ENCODE measurements around the gene SH3BP4. TPM values are rescaled to one million over a fixed set of nuclear protein-coding genes. Genes with fewer than 3 reads are reported as not detected.

SH3BP4 gene
- total RNA-seq, 4 donors from 2014 or later = 7.5 to 24.9 (median 19.5) TPM

DNA sequence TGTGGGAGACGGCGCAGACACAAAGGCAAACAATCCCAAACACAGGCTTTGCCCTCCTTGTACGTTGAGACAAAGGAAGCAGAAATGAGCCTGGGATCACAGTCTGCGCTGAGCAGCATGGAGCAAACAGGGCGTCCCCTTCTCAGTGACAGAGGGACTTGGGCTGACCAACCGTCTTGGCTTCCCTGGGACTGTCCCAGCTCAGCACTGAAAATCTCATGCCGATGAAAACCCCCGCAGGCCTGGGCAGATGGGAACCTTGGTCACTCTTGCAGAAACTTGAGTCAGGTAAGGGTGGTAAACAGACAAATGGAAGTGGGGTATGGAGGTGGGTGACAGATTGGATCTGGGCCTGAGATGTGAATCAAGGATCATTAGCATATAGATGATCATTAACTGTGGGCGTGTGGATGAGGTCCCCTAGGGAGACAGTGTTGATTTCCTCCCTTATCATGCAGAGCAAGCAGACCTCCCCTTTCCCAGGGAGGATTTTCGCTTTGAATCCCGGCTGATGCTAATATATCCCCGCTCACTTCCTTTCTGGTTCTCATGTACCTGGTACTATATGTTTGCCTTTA is 19.1 kb upstream of the SH3BP4 start:
- no peak for TF ChIP-seq EP300 (IDR thresholded peaks at IDR 0.05; ENCODE audit: low read depth)
- no peak for TF ChIP-seq POLR2AphosphoS5 (IDR thresholded peaks at IDR 0.05)
- TF ChIP-seq, protein P1, sequence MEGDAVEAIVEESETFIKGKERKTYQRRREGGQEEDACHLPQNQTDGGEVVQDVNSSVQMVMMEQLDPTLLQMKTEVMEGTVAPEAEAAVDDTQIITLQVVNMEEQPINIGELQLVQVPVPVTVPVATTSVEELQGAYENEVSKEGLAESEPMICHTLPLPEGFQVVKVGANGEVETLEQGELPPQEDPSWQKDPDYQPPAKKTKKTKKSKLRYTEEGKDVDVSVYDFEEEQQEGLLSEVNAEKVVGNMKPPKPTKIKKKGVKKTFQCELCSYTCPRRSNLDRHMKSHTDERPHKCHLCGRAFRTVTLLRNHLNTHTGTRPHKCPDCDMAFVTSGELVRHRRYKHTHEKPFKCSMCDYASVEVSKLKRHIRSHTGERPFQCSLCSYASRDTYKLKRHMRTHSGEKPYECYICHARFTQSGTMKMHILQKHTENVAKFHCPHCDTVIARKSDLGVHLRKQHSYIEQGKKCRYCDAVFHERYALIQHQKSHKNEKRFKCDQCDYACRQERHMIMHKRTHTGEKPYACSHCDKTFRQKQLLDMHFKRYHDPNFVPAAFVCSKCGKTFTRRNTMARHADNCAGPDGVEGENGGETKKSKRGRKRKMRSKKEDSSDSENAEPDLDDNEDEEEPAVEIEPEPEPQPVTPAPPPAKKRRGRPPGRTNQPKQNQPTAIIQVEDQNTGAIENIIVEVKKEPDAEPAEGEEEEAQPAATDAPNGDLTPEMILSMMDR (IDR thresholded peaks at IDR 0.05) = no peak
- TF ChIP-seq POLR2A (IDR thresholded peaks at IDR 0.05) = no peak
- no peak overlapping the region for H3K27ac ChIP-seq
- H3K4me3 ChIP-seq = no peak overlapping the region
- WGBS, 2 donors (ENCODE audit: low coverage in 1 of 2) = 80 to 87% methylated on average over 9 to 12 of the region's 12 CpGs
- H3K4me1 ChIP-seq = no peaks in the 10 kb centered on the region
- H3K9me3 ChIP-seq = no peaks in the 10 kb centered on the region
- in situ Hi-C loops (cut with MboI; ENCODE audit: low pct_ligation_motif_present in 1 of 4, low pct_unique_long_range_greater_than_20kb in 1 of 4, low sequenced_read_pairs in 3 of 4) (no loop called here), intact Hi-C loops (cut with DNase I; ENCODE audit: low total_unique reads) (no loop called here)
- H3K36me3 ChIP-seq = no peaks in the 10 kb centered on the region
- no peaks in the 10 kb centered on the region for H3K27me3 ChIP-seq
- DNase-seq = no peak

DNA sequence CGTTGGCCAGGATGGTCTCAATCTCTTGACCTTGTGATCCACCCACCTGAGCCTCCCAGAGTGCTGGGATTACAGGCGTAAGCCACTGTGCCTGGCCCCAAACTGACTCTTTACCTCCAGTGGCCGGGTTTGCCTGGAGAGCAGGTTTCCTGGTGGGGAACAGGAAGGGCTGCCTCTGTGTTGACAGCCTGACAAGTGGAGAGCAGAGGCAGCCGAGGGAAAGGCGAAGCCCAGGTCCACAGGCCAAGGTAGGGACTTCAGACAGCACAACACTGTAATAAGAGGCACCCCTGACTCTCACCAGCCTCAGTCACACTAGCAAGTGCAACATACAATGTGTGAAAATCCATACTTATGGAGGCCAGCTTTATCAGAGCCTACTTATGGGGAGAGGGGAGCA is 16.5 kb upstream of the SH3BP4 start:
- intact Hi-C loops (cut with DNase I; ENCODE audit: low total_unique reads) (no loop called here), in situ Hi-C loops (cut with MboI; ENCODE audit: low pct_ligation_motif_present in 1 of 4, low pct_unique_long_range_greater_than_20kb in 1 of 4, low sequenced_read_pairs in 3 of 4) (no loop called here)
- Histone ChIP-seq H3K4me3 (no peak overlapping the region), H3K27me3 (no peaks in the 10 kb centered on the region), H3K27ac (no peak overlapping the region), H3K4me1 (no peaks in the 10 kb centered on the region), H3K9me3 (no peaks in the 10 kb centered on the region), H3K36me3 (no peaks in the 10 kb centered on the region)
- 75 to 80% methylated on average over 1 to 5 of the region's 5 CpGs for WGBS, 2 donors (ENCODE audit: low coverage in 1 of 2)
- DNase-seq = no peak
- TF ChIP-seq EP300 (IDR thresholded peaks at IDR 0.05; ENCODE audit: low read depth) (no peak), POLR2A (IDR thresholded peaks at IDR 0.05) (no peak), POLR2AphosphoS5 (IDR thresholded peaks at IDR 0.05) (no peak)
- TF ChIP-seq, protein P1 (IDR thresholded peaks at IDR 0.05) = no peak

DNA sequence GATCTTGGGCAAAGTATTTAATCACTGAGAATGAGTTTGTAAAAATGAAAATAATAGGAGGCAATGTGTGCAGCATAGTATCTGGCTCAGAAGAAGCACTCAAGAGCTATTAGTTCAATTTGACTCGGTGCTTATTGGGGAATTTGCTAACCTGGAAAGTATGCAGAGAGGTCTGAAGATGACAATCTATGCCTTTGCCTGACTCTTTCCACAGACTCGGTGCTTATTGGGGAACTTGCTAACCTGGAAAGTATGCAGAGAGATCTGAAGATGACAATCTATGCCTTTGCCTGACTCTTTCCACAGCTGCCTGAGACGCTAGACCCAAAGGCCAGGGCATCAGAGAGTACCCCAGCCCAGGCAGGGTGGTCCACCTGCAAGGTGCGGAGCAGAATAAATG is 12.2 kb upstream of the SH3BP4 start:
- Histone ChIP-seq H3K27ac (no peak overlapping the region), H3K9me3 (no peaks in the 10 kb centered on the region), H3K36me3 (no peaks in the 10 kb centered on the region), H3K27me3 (no peaks in the 10 kb centered on the region), H3K4me3 (no peak overlapping the region), H3K4me1 (no peaks in the 10 kb centered on the region)
- 80 to 82% methylated on average over 1 to 4 of the region's 4 CpGs for WGBS, 2 donors (ENCODE audit: low coverage in 1 of 2)
- TF ChIP-seq POLR2AphosphoS5 (IDR thresholded peaks at IDR 0.05) (no peak), POLR2A (IDR thresholded peaks at IDR 0.05) (no peak), EP300 (IDR thresholded peaks at IDR 0.05; ENCODE audit: low read depth) (no peak)
- TF ChIP-seq, protein P1 (IDR thresholded peaks at IDR 0.05) = no peak
- no peak for DNase-seq
- intact Hi-C loops (cut with DNase I; ENCODE audit: low total_unique reads) = no loop called here
- in situ Hi-C loops (cut with MboI; ENCODE audit: low pct_ligation_motif_present in 1 of 4, low pct_unique_long_range_greater_than_20kb in 1 of 4, low sequenced_read_pairs in 3 of 4) = no loop called here

DNA sequence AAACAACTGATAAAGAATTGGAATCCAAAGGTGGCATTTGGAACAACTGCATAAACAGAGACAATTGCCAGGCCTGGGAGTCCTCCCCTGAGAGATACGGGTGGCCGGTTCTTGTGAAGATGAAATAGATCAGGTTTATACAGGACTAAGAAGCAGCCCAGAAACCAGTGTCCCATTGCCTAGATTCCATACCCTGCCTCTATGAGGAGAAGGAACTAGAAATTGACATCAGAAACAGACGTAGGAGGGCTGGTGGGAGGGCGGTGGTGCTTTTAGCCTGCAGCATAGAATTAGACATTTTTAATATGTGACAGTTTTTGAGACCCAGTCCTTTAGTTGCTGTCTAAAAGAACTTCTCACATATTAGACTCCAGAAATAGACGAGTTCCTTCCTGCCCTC is 11.8 kb upstream of the SH3BP4 start:
- no peak for DNase-seq
- TF ChIP-seq EP300 (IDR thresholded peaks at IDR 0.05; ENCODE audit: low read depth) (no peak), POLR2A (IDR thresholded peaks at IDR 0.05) (no peak), POLR2AphosphoS5 (IDR thresholded peaks at IDR 0.05) (no peak)
- TF ChIP-seq, protein P1 (IDR thresholded peaks at IDR 0.05) = no peak
- Histone ChIP-seq H3K4me3 (no peak overlapping the region), H3K27ac (no peak overlapping the region), H3K36me3 (no peaks in the 10 kb centered on the region), H3K4me1 (no peaks in the 10 kb centered on the region), H3K9me3 (no peaks in the 10 kb centered on the region), H3K27me3 (no peaks in the 10 kb centered on the region)
- intact Hi-C loops (cut with DNase I; ENCODE audit: low total_unique reads) = no loop called here
- WGBS, 2 donors (ENCODE audit: low coverage in 1 of 2) = 88 to 90% methylated on average over 4 to 5 of the region's 5 CpGs
- in situ Hi-C loops (cut with MboI; ENCODE audit: low pct_ligation_motif_present in 1 of 4, low pct_unique_long_range_greater_than_20kb in 1 of 4, low sequenced_read_pairs in 3 of 4) = no loop called here

Data from transverse colon (tissue), 4 donors.